ENCODE results near the gene ZNF71. TPM values are rescaled to one million over a fixed set of nuclear protein-coding genes. Genes with fewer than 3 reads are reported as not detected.

The ZNF71 gene
- total RNA-seq, 1 experiment from 2014 or later: 11.0 TPM

DNA sequence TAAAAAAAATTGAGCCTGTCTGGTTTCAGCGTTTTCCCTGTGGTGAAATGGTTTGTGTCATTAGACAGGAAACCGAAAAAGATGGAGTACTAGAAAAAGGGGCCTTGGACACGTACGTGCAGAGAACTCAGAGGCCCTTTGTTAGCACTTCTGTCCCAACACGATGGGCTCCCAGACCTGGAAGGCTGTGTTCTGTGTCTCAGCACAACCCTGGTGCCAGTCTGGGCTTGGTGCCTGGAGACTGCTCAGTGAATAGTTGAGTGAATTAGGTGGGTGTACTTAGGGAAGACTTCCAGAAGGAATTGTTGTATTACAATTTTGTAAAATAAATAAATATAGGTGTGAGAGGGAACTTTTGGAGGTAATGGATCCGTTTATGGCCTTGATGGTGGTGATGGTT is 8.7 kb downstream of the ZNF71 start:
- DNase-seq: no peak
- H3K27me3 ChIP-seq (ENCODE audit: control insufficient read depth, insufficient read depth, low read length): no peaks in the 10 kb centered on the region
- H3K36me3 ChIP-seq (replicated peaks; ENCODE audit: control insufficient read depth, insufficient read depth, low read length): peaks cover 6% of the 10 kb centered on the region
- H3K4me3 ChIP-seq (ENCODE audit: insufficient read depth, low read depth, low read length): no peak overlapping the region

DNA sequence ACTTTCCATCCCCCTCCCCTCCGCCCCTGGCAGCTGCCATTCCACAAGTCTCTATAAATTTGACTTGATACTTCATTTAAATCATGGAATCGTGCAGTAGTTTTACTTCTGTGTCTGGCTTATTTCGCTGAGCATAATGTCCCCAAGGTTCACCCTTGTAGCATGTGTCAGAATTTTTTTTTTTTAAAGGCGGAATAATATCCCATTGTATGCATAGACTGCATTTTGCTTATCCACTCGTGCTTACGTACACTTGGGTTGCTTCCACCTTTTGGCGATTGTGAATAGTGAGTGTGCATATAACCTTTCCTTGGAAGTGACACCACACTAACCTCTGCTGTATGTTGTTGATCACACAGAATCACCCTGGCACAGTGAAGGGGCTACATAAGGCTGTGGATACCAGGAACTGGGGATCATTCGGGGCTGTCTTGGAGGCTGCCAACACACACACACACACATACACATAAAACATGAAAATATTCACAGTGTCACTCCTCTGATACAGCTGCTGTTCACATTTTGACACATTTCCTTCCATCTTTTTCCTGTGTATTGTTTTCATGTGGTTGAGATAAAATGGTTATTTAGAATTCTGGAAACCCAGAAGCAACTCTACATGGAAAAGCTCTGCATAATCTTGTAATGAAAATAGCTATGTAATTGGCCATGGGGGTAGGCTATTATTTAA is 13.3 kb downstream of the ZNF71 start:
- Histone ChIP-seq H3K27me3 (ENCODE audit: control insufficient read depth, insufficient read depth, low read length) (no peaks in the 10 kb centered on the region), H3K36me3 (replicated peaks; ENCODE audit: control insufficient read depth, insufficient read depth, low read length) (no peaks in the 10 kb centered on the region), H3K4me3 (ENCODE audit: insufficient read depth, low read depth, low read length) (no peak overlapping the region)
- no peak for DNase-seq

DNA sequence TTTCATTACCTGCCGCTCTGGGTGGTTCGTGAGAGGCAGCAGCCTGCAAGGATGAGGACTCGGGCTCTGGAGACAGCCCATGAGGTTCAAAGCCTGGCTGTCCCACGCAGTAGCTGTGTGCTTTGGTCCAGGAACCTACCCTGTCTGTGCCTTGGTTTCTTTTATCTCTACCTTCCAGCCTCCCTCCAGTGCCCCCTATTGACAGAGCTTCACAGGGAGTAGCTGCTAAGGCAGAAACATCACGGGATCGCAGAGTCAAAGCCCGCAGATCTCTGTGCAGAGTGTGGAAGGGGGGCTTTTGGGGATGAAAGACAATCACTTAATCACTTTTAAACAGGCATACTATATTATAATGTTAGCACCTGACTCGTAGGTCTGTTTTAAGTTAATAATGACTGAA is 16.2 kb downstream of the ZNF71 start:
- H3K4me3 ChIP-seq (ENCODE audit: insufficient read depth, low read depth, low read length): no peak overlapping the region
- no peaks in the 10 kb centered on the region for H3K36me3 ChIP-seq (replicated peaks; ENCODE audit: control insufficient read depth, insufficient read depth, low read length)
- no peak for DNase-seq
- no peaks in the 10 kb centered on the region for H3K27me3 ChIP-seq (ENCODE audit: control insufficient read depth, insufficient read depth, low read length)

DNA sequence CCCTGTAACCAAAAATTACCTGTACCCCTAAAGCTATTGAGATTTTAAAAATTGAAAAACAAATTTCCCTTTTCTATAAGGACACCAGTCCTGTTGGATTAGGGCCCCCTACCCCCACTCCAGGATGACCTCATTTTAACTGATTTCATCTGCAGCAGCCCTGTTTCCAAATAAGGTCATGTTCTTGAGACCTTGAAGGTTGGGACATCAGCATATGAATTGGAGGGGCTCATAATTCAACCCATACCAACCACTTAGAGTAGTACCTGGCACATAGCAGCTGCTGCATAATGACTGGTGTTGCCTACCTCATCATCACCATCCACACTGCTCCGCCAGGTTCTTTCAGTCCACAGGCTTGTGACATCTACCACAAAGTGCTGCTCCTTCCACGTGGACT is 17.6 kb downstream of the ZNF71 start:
- Histone ChIP-seq H3K36me3 (replicated peaks; ENCODE audit: control insufficient read depth, insufficient read depth, low read length) (no peaks in the 10 kb centered on the region), H3K4me3 (ENCODE audit: insufficient read depth, low read depth, low read length) (no peak overlapping the region), H3K27me3 (ENCODE audit: control insufficient read depth, insufficient read depth, low read length) (no peaks in the 10 kb centered on the region)
- no peak for DNase-seq

DNA sequence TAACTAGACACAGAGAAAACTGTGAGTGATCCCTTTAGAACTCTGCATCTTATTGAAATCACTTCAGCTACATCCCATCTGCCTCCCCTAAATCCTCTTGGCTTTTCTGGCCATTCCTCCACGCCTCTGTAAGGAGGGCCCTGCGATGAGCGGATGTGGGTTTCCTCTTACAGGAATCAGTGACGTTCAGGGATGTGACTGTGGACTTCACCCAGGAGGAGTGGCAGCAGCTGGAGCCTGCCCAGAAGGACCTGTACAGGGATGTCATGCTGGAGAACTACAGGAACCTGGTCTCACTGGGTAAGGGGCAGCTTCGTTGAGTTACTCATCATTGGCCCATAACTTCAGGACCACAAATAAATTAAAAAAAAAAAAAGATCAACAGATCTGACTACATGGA is 18.5 kb downstream of the ZNF71 start:
- no peak for DNase-seq
- H3K27me3 ChIP-seq (ENCODE audit: control insufficient read depth, insufficient read depth, low read length): no peaks in the 10 kb centered on the region
- H3K4me3 ChIP-seq (ENCODE audit: insufficient read depth, low read depth, low read length): no peak overlapping the region
- no peaks in the 10 kb centered on the region for H3K36me3 ChIP-seq (replicated peaks; ENCODE audit: control insufficient read depth, insufficient read depth, low read length)

DNA sequence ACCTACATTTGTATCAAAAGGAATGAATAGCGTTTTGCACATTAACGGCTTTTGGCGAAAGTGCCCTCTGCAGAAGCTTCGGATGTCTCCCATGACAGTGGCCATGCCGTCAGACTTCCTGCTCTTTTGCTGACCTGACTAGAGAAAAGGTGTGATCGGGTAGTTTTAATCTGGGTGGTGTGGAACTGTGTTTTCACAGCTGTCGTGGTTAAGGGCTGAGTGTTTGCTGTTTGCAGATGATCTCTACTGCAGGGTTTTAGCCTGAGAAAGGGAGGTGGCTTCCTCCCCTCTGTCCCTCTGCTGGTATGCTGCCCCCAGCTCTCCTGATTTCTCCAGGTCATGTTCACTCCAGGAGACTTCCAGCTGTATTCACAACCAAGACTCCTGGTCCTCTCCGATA is 22.4 kb downstream of the ZNF71 start:
- Histone ChIP-seq H3K36me3 (replicated peaks; ENCODE audit: control insufficient read depth, insufficient read depth, low read length) (no peaks in the 10 kb centered on the region; the same call in 1 of the 2 replicates), H3K27me3 (ENCODE audit: control insufficient read depth, insufficient read depth, low read length) (no peaks in the 10 kb centered on the region), H3K4me3 (ENCODE audit: insufficient read depth, low read depth, low read length) (no peak overlapping the region)
- DNase-seq: no peak

DNA sequence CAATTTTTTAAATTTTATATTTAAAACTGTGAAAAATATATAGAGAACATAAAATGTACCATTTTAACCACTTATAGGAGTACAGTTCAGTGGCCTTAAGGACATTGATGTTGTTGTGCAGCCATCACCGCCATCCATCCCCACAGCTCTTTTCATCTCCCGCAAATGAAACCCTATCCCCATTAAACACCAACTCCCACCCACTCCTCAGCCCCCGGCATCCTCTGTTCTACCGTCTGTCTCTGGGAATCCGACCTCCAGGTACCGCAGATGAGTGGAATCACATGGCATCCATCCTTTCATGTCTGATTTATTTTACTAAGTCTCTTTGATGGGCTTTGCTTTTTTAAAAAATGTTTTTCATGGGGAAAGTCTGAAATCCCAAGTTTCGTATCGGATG is 24.0 kb downstream of the ZNF71 start:
- no peaks in the 10 kb centered on the region for H3K27me3 ChIP-seq (ENCODE audit: control insufficient read depth, insufficient read depth, low read length)
- no peak overlapping the region for H3K4me3 ChIP-seq (ENCODE audit: insufficient read depth, low read depth, low read length)
- H3K36me3 ChIP-seq (replicated peaks; ENCODE audit: control insufficient read depth, insufficient read depth, low read length): no peaks in the 10 kb centered on the region; the same call in none of the 2 replicates
- DNase-seq: no peak

DNA sequence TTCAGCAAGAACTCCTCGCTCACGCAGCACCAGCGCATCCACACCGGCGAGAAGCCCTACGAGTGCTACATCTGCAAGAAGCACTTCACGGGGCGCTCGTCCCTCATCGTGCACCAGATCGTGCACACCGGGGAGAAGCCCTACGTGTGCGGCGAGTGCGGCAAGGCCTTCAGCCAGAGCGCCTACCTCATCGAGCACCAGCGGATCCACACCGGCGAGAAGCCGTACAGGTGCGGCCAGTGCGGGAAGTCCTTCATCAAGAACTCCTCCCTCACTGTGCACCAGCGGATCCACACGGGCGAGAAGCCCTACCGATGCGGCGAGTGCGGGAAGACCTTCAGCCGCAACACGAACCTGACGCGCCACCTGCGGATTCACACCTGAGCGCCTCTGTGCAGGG is 27.3 kb downstream of the ZNF71 start:
- peak; percentile 21 for DNase-seq
- H3K36me3 ChIP-seq (replicated peaks; ENCODE audit: control insufficient read depth, insufficient read depth, low read length): no peaks in the 10 kb centered on the region; the same call in none of the 2 replicates

DNA sequence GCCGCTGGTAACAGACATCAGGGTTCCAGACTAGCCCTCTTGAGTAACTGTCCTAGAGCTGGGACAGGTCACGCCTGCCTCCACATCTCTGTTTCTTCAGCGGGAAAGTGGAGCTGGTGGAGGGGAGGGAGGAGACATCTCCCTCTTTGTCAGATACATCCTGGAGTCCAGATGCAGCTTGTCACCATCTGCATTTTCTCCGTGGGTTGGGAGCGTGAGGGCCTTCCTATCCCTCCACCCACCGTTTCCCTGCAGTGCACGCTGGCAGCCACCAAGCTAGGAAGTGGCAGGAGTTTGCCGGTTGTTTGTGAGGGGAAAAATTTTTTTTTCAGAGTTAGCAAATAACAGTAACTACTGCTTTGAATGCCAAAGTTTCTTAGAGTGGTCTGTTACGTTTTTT is 27.9 kb downstream of the ZNF71 start:
- H3K27me3 ChIP-seq (ENCODE audit: control insufficient read depth, insufficient read depth, low read length): no peaks in the 10 kb centered on the region

More for the DNA sequence above, 27.3 kb downstream of the ZNF71 start:
- Histone ChIP-seq H3K27me3 (ENCODE audit: control insufficient read depth, insufficient read depth, low read length) (no peaks in the 10 kb centered on the region), H3K4me3 (ENCODE audit: insufficient read depth, low read depth, low read length) (no peak overlapping the region)

DNA sequence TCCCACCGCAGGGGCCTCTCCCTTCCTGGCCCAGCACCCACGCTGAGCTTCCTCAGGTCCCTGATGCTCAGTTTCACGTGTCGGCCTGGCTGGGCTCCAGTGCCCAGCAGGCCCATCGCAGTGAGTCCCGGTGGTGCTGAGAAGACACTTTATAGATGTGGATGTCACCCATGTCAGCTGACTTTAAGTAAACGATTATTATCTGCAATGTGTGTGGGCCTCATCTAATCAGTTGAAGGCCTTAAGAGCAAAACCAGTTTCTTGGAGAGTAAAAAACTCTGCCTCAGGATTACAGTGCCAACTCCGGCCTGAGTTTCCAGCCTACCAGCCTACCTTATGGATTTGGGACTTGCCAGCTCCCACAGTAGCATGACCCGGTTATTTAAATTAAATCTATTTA is 30.6 kb downstream of the ZNF71 start:
- H3K27me3 ChIP-seq (ENCODE audit: control insufficient read depth, insufficient read depth, low read length): no peaks in the 10 kb centered on the region
- H3K36me3 ChIP-seq (replicated peaks; ENCODE audit: control insufficient read depth, insufficient read depth, low read length): no peaks in the 10 kb centered on the region; the same call in none of the 2 replicates
- H3K4me3 ChIP-seq (ENCODE audit: insufficient read depth, low read depth, low read length): no peak overlapping the region
- DNase-seq: no peak

More for the DNA sequence above, 27.9 kb downstream of the ZNF71 start:
- Histone ChIP-seq H3K36me3 (replicated peaks; ENCODE audit: control insufficient read depth, insufficient read depth, low read length) (no peaks in the 10 kb centered on the region; the same call in none of the 2 replicates), H3K4me3 (ENCODE audit: insufficient read depth, low read depth, low read length) (no peak overlapping the region)
- no peak for DNase-seq

DNA sequence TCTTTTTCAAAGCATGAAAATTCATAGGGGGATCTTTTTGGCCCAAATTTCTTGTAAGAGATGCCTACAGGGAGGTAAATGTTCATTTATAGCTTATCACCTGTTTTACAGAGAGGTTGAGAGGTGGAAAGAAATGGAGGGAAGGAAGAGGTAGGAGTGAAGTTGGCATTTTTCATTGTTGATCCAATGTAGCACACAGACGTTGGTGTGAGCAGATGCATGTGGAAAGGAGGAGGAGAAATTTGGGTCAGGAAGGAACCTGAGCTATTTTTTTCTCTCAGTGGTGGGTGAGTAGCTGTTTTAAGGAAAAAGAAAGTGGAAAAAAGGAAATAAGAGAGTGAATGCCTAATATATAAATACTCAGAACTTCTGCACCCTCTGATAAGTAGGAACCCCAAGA is 37.9 kb downstream of the ZNF71 start:
- Histone ChIP-seq H3K27me3 (ENCODE audit: control insufficient read depth, insufficient read depth, low read length) (no peaks in the 10 kb centered on the region), H3K36me3 (replicated peaks; ENCODE audit: control insufficient read depth, insufficient read depth, low read length) (no peaks in the 10 kb centered on the region), H3K4me3 (ENCODE audit: insufficient read depth, low read depth, low read length) (no peak overlapping the region)
- no peak for DNase-seq

DNA sequence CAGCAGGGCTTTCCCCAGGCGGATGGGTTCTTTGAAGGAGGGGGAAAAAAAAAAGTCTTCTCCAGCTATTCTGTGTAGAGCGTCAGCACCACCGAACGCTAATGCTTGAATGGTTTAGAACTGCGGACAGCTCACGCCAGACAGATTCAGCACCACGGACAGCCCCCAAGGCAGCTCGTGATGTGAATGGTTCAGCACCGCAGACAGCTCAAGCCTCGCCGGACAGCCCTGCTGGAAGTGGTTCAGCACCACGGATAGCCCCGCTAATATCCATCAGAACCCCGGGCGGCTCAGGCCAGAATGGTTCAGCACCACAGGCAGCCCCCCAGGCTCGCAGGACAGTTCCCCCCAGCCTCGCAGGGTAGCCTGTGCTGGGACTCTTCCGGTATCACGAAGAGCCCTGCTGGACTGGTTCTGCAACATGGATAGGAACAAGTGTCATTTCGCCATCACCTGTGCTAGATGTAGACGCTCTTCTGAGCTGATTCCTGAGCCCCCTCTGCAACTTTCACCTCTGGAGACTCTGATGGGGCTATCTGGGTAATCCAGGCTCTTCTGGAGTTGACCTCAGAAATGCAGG is 43.0 kb downstream of the ZNF71 start:
- H3K36me3 ChIP-seq (replicated peaks; ENCODE audit: control insufficient read depth, insufficient read depth, low read length): no peaks in the 10 kb centered on the region
- H3K4me3 ChIP-seq (ENCODE audit: insufficient read depth, low read depth, low read length): no peak overlapping the region
- no peaks in the 10 kb centered on the region for H3K27me3 ChIP-seq (ENCODE audit: control insufficient read depth, insufficient read depth, low read length)
- DNase-seq: peak; percentile 80

DNA sequence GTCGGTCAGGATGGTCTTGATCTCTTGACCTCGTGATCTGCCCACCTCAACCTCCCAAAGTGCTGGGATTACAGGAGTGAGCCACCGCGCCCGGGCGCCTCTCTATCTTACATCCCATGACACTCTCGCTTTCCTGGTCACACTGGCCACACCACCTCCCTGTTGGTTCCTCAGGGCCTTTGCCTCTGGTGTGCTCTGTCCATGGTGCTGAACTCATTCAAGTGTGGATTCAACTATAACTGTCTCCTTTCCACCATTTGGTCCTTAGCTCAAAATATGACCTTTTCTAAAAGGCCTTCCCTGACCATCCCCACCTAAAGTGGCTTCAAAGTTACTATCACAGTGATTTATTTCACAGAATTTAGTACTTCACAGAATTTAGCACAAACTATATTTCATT is 44.1 kb downstream of the ZNF71 start:
- no peaks in the 10 kb centered on the region for H3K36me3 ChIP-seq (replicated peaks; ENCODE audit: control insufficient read depth, insufficient read depth, low read length)
- no peak for DNase-seq
- H3K27me3 ChIP-seq (ENCODE audit: control insufficient read depth, insufficient read depth, low read length): no peaks in the 10 kb centered on the region
- H3K4me3 ChIP-seq (ENCODE audit: insufficient read depth, low read depth, low read length): no peak overlapping the region

DNA sequence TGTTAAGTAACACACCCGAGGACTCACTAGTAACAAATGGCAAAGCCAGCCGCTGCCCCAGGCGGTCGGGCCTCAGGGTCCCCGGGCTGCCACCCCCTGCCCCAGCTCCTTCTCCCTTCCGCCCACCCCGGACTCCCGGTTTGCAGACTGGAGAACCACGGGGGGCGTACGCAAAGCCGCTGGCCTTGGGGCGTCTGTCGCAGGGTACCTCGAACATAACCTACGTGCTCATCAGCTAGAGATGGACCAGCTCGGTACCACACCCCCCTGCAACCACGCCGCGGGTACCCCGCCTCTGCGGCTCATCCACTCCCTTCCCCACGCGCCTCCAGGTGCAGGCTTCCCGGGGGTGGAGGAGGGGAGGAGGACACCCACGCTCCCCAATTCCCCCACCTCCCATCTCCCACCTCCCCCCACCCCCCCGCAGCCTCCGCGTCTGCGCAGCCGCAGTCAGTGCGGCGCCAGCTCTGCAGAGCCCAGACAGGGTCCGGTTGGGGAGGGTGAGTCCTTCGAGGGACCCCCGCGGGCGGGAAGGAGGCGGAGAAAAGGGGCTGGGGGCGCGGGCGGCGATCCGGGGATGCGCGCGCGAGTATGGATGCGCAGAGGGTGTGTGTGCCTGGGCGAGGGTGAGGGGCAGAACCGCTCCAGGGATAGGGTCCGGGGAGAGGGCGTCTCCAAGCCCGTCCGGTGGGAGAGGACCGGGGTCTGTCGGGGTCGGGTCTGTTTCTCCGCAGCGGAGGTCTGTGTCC is 47.8 kb downstream of the ZNF71 start, which contains the start of gene SMIM17:
Gene SMIM17, plus strand, starts transcription at position 449 of the 749 bp plus-strand sequence. CDS start 2,509 bp downstream, outside the sequence.
- no peak within 1 kb of the TSS for H3K4me3 ChIP-seq (ENCODE audit: insufficient read depth, low read depth, low read length)
- no peaks in the 10 kb centered on the region for H3K27me3 ChIP-seq (ENCODE audit: control insufficient read depth, insufficient read depth, low read length)
- DNase-seq: peak; percentile 25
- no peaks in the 10 kb centered on the region for H3K36me3 ChIP-seq (replicated peaks; ENCODE audit: control insufficient read depth, insufficient read depth, low read length)

DNA sequence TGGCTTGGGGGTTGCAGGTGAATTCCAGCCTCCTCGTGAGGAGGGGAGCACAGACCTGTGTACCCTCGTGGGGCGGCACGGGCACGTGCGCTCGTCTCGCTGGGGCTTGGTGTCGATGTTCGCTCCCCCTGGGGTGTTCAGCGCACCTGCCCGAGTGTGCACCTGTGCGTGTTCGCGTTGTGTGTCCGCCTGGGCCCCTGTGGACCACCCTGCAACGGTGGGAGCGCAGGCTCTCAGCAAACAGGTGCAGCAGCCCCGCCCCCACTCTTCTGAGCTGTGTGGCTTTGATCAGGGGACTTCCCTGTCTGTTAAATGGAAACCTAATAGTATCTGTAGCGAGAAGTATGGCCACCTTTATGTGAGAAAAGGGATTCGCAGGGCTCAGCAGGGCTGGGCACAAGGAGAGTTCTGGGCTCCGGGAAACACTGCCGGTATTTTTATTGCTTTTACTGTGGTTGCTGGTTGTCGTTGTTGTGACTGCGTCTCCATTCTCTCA is 48.4 kb downstream of the ZNF71 start:
- DNase-seq: no peak
- Histone ChIP-seq H3K27me3 (ENCODE audit: control insufficient read depth, insufficient read depth, low read length) (no peaks in the 10 kb centered on the region), H3K36me3 (replicated peaks; ENCODE audit: control insufficient read depth, insufficient read depth, low read length) (no peaks in the 10 kb centered on the region), H3K4me3 (ENCODE audit: insufficient read depth, low read depth, low read length) (no peak overlapping the region)
